HK-2 (cell line): ENCODE measurements around the gene C16orf46.

Source experiments
- DNase-seq: peaks from one replicate; pipeline ENCODE4 v3.0.0-alpha.2; 2018; ENCODE audit not compliant: unreplicated experiment

Gene C16orf46

GRCh38 chr16:81073560-81074330 is 3.3 kb downstream of the C16orf46 start:
- DNase-seq: no peak

DNA sequence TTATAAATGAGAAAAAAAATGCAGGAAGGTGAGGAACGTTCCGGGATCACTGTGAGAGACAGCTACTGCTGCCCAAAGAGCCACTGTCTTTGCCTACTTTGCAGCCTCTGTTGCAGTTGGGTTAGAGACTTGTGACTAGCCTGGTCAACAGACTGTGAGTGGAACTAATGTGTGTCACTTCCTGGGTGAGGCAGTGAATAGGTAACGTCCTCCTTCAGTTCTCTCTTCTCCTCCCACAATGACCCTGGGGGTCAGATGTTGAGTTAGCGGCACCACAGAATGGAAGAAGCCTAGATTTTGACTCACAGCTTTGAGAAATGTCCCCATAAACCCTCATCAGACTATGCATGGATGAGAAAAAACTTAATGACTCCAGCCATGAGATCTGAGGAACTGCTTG is 5.2 kb downstream of the C16orf46 start:
- DNase-seq: peak; percentile 27

DNA sequence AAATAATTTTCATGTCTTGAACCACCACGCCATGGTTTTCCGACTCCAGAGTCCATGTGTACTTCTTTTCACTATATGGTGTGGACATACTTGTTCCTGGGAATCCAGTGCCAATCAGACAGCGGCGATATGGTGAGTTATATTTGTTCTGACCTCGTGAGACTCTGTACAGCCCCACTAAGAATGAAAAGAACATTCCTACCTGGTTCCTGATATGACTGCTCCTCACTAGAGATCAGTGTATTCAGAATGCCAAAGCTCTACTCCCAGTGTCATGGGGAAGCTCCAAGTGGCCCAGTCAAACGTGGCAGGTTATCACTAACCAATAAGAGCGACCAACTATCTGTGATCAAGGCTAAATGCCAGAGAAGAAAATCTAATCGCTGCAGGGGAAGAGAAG is 6.1 kb downstream of the C16orf46 start:
- DNase-seq: no peak

DNA sequence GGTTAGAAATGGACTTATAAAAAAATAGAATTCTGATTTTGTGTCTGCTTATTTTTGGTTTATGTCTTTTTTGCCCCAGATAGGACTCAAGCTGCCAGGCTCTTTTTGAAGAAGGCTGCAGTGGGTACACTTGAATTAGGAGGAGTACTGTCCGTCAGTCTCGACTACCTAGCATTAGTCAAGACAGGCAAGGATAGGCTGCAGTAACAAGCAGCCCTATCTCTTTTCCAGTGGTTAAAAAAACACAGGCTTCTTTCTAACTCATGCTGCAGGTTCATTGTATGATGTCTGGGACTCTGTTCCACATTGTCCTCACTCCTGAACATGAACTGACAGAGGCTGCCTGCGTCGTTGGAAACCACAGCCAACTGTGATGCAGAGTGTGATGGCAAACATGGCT is 8.0 kb downstream of the C16orf46 start:
- no peak for DNase-seq

DNA sequence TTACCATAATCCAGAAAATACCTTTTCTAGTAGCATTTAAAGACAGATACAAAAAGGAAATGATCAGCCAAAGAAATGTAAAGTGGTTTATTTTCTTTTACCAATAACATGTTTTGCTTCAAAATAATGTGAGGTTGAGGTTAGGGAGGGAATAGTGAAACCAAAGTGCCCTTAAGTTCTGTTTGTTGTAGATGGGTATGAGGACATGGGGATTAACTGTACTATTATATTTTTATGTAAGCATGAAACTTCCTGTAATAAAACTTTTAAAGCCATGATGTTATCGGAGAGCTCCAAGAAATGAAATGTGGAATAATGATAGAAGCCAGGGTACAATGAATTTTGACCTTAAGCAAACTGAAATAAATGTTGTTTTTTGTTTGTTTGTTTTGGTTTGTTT is 9.9 kb downstream of the C16orf46 start:
- DNase-seq: no peak

DNA sequence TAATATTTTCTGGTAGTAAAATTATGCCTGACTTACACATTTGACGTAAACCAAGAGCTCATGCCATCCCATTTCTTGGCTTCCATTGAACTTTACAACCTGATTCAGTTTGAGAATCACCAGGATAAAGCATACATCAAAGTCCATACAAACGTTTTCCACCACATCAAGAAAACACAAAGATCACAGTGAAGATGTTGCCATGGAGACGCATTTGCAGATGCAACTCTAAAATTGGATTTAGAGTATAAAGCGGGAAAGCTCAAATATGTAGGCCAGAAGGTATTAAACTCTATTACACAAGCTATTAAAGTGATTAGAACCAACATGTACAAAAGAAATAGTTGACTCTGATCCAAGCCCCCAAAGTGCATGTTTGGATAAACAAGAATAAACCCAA is 10.4 kb downstream of the C16orf46 start:
- no peak for DNase-seq

DNA sequence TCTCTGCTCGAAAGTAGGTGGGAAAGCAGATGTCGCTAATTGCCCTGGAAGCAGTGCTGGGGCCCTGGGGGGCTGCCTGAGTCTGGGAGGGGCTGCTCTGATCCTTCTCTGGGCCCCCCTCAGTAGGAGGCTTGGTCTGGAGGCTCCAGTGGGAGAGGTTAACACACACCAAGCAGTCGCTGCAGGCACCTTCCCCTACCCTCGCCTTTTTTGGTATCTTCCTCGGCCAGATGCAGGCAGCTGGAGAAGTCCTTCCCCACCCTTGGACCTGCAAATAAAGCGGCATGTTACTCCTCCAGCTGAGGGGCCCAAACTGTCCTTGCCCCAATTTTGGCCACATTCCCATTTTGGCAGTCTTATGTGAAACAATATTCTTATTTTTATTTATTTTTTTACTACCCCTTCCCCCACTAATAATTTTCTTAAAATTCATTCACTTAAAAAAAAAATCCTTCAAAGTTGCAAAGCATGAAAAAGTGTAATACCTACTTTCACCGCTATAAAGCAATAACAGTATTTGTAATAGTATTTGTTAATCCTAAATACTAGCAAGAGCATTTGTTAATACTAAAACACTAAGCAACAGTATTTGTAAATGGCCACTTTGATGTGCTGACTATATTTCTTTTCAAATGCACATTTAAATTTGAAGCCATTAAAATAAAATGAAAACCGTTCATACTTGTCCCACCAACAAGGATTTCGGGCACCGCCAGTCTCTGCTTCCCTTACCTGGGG is 15.0 kb downstream of the C16orf46 start:
- DNase-seq: no peak

- DNase-seq: no peak
Measured at GRCh38 chr16:81061307-81061640, 15.8 kb downstream of the C16orf46 start.

DNA sequence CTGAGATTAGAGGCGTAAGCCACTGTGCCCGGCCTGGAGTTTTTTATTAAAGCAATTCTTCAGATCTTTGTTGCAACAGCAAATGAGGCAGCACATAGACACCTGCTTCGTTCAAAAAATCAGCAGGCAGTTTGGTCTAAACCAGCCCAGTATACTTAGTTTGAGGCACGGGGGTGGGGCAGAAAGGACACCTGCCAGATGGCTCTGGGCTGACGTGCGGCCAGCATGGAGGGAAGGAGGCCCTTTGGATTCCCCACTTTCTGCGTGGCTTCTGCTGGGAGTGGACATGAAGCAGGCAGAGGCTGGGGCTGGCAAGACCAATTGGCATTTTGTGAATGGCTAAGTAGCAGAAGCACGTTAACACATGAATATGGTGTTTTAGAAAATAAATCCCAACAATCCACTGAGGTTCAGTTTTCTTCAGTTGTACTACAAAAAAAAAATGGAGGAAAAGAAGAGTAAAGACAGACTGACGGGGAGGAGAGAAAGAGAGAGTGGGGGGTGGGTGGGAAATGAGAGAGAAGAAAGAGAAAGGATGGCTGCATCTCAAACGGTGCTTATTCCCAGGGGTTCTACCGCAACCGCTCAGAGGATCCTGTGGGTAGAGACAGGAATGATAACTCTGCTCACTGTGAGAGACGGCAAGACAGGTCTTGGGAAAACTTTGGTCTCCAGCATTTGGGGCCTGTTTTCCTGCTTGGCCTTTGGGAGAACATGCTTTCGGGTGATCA is 16.3 kb downstream of the C16orf46 start:
- no peak for DNase-seq

- DNase-seq: no peak
Measured at GRCh38 chr16:81053761-81054160, 23.3 kb downstream of the C16orf46 start.

DNA sequence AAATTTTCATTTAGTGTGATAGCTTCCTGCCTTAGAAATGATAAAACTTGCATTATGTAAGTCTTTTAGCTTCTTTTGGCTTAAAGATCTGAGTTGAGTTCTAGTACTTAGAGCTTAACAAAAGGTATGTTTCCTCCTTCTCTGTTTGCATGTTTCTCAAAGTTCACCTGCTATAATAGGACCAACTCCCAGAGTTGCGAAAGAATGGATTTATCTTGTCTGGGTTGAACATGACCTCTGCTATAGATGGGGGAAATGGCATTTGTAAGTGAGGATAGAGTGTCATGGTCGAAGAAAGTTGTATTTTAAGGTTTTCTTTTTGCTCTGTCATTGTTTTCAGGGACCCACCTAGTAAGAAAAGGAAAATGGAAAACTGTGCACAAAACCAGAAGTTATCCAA is 34.2 kb downstream of the C16orf46 start:
- no peak for DNase-seq

GRCh38 chr16:81041696-81042095 is 35.3 kb downstream of the C16orf46 start:
- DNase-seq: no peak

GRCh38 chr16:81040842-81041241 is 36.2 kb downstream of the C16orf46 start:
- DNase-seq: no peak

- no peak for DNase-seq
Measured at GRCh38 chr16:81040131-81040530, 36.9 kb downstream of the C16orf46 start.

GRCh38 chr16:81036751-81037350 is 40.2 kb downstream of the C16orf46 start:
- no peak for DNase-seq

GRCh38 chr16:81035975-81036750 is 40.9 kb downstream of the C16orf46 start:
- DNase-seq: peak; percentile 50

DNA sequence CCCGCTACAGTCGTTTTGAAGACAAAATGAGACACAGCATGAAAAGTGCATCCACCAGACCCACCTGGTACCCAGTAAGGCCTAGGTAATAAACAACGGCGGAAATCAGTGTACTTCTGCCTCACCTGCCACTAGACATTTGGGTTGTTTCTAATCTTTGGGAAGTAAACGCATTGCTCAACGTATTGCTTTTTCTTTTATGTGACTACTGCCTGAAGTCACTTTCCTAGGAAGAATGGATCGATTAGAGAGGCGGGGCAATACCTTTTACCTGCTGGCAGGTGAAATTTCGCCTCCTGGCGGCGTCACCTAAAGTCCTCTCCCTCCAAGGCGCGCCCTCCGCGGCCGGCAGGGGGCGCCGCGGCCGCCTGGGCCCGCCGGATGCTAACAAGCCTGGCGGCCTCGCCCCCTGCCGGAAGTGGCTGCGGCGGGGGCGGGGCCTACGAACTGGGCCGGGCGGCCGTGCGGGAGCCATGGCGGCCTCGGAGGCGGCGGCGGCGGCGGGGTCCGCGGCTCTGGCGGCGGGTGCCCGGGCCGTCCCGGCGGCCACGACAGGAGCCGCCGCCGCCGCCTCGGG is 41.6 kb downstream of the C16orf46 start, which contains the start of gene ATMIN:
Gene ATMIN (plus strand): TSS at position 445 of the 577 bp plus-strand sequence. CDS start 29 bp downstream, at position 474.
- peak; percentile 82 for DNase-seq

DNA sequence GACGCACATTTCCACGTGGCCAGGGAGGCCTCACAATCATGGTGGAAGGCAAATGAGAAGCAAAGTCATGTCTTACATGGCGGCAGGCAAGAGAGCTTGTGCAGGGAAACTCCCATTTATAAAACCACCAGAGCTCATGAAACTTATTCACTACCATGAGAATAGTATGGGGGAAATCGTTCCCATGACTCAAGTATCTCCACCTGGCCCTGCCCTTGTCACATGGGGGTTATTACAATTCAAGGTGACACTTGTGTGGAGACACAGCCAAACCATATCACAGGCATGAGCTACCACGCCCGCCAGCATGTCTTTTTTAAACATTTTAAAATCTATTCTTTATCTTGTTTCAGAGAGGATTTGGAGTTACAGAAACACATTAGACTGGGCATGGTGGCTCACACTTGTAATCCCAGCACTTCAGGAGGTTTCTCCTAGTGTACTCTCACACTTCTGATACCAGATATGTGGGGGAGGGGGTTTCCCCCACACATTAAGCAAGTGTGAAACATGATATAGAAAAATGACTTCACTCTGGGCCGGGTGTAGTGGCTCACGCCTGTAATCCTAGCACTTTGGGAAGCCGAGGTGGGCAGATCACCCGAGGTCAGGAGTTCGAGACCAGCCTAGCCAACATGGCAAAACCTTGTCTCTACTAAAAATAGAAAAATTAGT is 47.0 kb downstream of the C16orf46 start:
- no peak for DNase-seq

GRCh38 chr16:81026429-81026828 is 50.6 kb downstream of the C16orf46 start:
- DNase-seq: no peak

- no peak for DNase-seq
Measured at GRCh38 chr16:81018496-81018895, 58.5 kb downstream of the C16orf46 start.
